ENCODE measurements around the gene ITIH3. TPM values are rescaled to one million over a fixed set of nuclear protein-coding genes. Genes with fewer than 3 reads are reported as not detected.

Gene ITIH3
- total and polyA plus RNA-seq, 2 of the 8 experiments (the other 6 are each of a cell fraction or from before 2014, with no cell fraction given), result not detected

DNA sequence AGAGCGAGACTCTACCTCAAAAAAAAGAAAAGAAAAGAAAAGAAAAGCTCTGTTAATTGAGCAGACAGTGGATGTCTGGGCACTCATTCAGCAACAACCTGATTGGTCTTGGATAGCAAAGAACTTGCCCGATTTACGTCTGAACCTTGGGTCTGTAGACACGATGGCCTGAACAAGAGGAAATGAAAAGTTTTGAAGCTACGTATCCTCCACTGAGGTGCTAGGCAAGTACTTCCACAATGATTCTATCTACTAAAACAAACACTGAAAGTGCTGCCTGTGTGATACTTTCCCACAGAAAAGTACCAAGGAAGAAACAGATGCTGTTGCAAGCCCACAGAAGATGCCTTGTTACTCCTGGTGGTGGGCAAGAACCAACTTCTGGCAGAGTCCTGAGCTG is 62.1 kb downstream of the ITIH3 start:
- H3K9ac ChIP-seq (replicated peaks in 1 of 4; ENCODE audit: extremely low read depth in 1 of 4, low read depth in 3 of 4, low read length in 3 of 4), result no peak overlapping the region
- no peak overlapping the region; the same call in 1 of the 2 replicates for H3K27ac ChIP-seq (ENCODE audit: low read depth, low read length)
- no peak overlapping the region for H2BK15ac ChIP-seq (ENCODE audit: low read length)
- H3K56ac ChIP-seq (replicated peaks; ENCODE audit: insufficient read length, low read depth, low read length), result no peak overlapping the region
- H2BK120ac ChIP-seq (replicated peaks; ENCODE audit: low read depth, low read length), result no peak overlapping the region
- no peaks in the 10 kb centered on the region for H3K27me3 ChIP-seq (replicated peaks in 1 of 4; ENCODE audit: control insufficient read depth in 3 of 4, extremely low read depth in 1 of 4, insufficient read depth in 3 of 4, low read length in 3 of 4)
- H2BK20ac ChIP-seq (ENCODE audit: low read length), result no peak overlapping the region
- H3K4me1 ChIP-seq (replicated peaks in 1 of 4; ENCODE audit: control insufficient read depth in 3 of 4, insufficient read depth in 4 of 4, low read length in 3 of 4), result no peaks in the 10 kb centered on the region
- H3K79me1 ChIP-seq (ENCODE audit: low read depth, low read length), result no peaks in the 10 kb centered on the region
- no peak overlapping the region for H2AFZ ChIP-seq (ENCODE audit: low read length)
- TF ChIP-seq CEBPB (IDR thresholded peaks at IDR 0.05; ENCODE audit: low read depth, low read length) (no peak), MAX (IDR thresholded peaks at IDR 0.05) (no peak), KDM4A (IDR thresholded peaks at IDR 0.05; ENCODE audit: low read depth, low read length, severe bottlenecking) (no peak), RBBP5 (IDR thresholded peaks at IDR 0.05; ENCODE audit: borderline replicate concordance, low read depth, low read length) (no peak), JUN (IDR thresholded peaks at IDR 0.05; ENCODE audit: low read depth, low read length) (no peak), ASH2L (IDR thresholded peaks at IDR 0.05; ENCODE audit: low read length) (no peak), SUZ12 (IDR thresholded peaks at IDR 0.05; ENCODE audit: low read length) (no peak), FOSL1 (IDR thresholded peaks at IDR 0.05; ENCODE audit: insufficient read depth, low read depth, low read length) (no peak), EZH2 (IDR thresholded peaks at IDR 0.05; ENCODE audit: low read depth, low read length, severe bottlenecking) (no peak), RXRA (IDR thresholded peaks at IDR 0.05; ENCODE audit: insufficient read depth, low read depth, low read length) (no peak), CBX8 (IDR thresholded peaks at IDR 0.05; ENCODE audit: borderline replicate concordance, low read depth, low read length) (no peak), ATF2 (IDR thresholded peaks at IDR 0.05; ENCODE audit: low read length) (no peak)
- FAIRE-seq (no peak), DNase-seq (ENCODE audit: low read depth in 1 of 2, low spot score in 2 of 2) (no peak)
- H3K79me2 ChIP-seq (ENCODE audit: control insufficient read depth in 1 of 2, insufficient read depth in 2 of 2, low read length in 2 of 2), result no peaks in the 10 kb centered on the region
- H4K20me1 ChIP-seq (replicated peaks in 1 of 2; ENCODE audit: control insufficient read depth in 1 of 2, insufficient read depth in 2 of 2, low read length in 2 of 2), result peaks cover 0 to 6% of the 10 kb centered on the region in 2 experiments
- H3K4me2 ChIP-seq (ENCODE audit: insufficient read depth in 1 of 2, low read depth in 2 of 2, low read length in 2 of 2), result no peak overlapping the region
- no peaks in the 10 kb centered on the region for H3K23me2 ChIP-seq (ENCODE audit: low read depth, low read length)
- H2AK5ac ChIP-seq (ENCODE audit: low read depth, low read length), result no peak overlapping the region
- H3K4me3 ChIP-seq (ENCODE audit: extremely low read depth in 1 of 4, insufficient read depth in 2 of 4, low read depth in 3 of 4, low read length in 4 of 4), result no peak overlapping the region
- H4K5ac ChIP-seq (ENCODE audit: insufficient read length, low read depth, low read length), result no peak overlapping the region
- CTCF ChIA-PET (ENCODE audit: partially characterized antibody), result interaction anchor here (0.7 to 2.2 kb wide), 9 partner anchors 9 to 343 kb away, joined by 3 to 8 read pairs (median 4); no protein-coding TSS in a partner anchor
- H3K23ac ChIP-seq (ENCODE audit: insufficient read length), result no peak overlapping the region
- WGBS, 2 experiments (ENCODE audit: extremely low coverage in 1 of 2, insufficient coverage in 1 of 2, insufficient read length in 1 of 2, insufficient replicate concordance in 2 of 2, low coverage in 1 of 2, low lambda C conversion rate in 2 of 2, missing lambda C conversion rate in 1 of 2), result 85% methylated on average over 5 of the region's 5 CpGs; no CpG with 5 or more reads in 1 of the 2 experiments
- no peak overlapping the region for H4K8ac ChIP-seq (ENCODE audit: extremely low read depth, insufficient read depth, low read length)
- H2BK5ac ChIP-seq (ENCODE audit: low read depth, low read length), result no peak overlapping the region
- peaks cover 0 to 4% (median 0%) of the 10 kb centered on the region in 4 experiments; a peak in 3 of 8 replicates for H3K36me3 ChIP-seq (ENCODE audit: control insufficient read depth in 2 of 4, insufficient read depth in 4 of 4, low read length in 3 of 4)
- no peak overlapping the region for H3K4ac ChIP-seq (replicated peaks; ENCODE audit: insufficient read length, low read depth, low read length)
- H3K18ac ChIP-seq (ENCODE audit: extremely low read depth, low read length), result no peak overlapping the region
- POLR2A ChIA-PET (ENCODE audit: partially characterized antibody), result interaction anchor here (0.9 kb wide), 1 partner anchor 13 kb away, joined by 3 read pairs; no protein-coding TSS in a partner anchor
- no peak overlapping the region for H4K91ac ChIP-seq (replicated peaks; ENCODE audit: insufficient read length, low read length)
- H3K14ac ChIP-seq (ENCODE audit: insufficient read length), result no peak overlapping the region
- no peaks in the 10 kb centered on the region for H3K9me3 ChIP-seq (ENCODE audit: insufficient read depth in 2 of 2, low read depth in 1 of 2, low read length in 1 of 2)
- H2BK12ac ChIP-seq (ENCODE audit: low read depth, low read length), result no peak overlapping the region
